ENCODE results near the gene LIN9.
A peak's percentile ranks its signal among the peaks of the same experiment; 100 is the strongest.
"Not testable (repeated sequence)": the region's sequence is repeated elsewhere in the genome, so short reads cannot be mapped to it uniquely, and the experiment has no call there.

Gene LIN9

GRCh38 chr1:226308723-226309397, at the start of gene LIN9:
Gene LIN9, minus strand, starts transcription at chr1:226309164. Its CDS starts 25 bp downstream, at chr1:226309139.
- peak; percentile 86 to 89 for DNase-seq (ENCODE audit: low read depth in 2 of 2)

- no peak for DNase-seq (ENCODE audit: low read depth in 2 of 2)
Measured at GRCh38 chr1:226357416-226357815, 48.5 kb upstream of the LIN9 start.

- no peak for DNase-seq (ENCODE audit: low read depth in 2 of 2)
Measured at GRCh38 chr1:226355669-226356551, 46.9 kb upstream of the LIN9 start.

- no peak for DNase-seq (ENCODE audit: low read depth in 2 of 2)
Measured at GRCh38 chr1:226355016-226355415, 46.1 kb upstream of the LIN9 start.

GRCh38 chr1:226353698-226354525, 44.9 kb upstream of the LIN9 start:
- no peak for DNase-seq (ENCODE audit: low read depth in 2 of 2)

- DNase-seq (ENCODE audit: low read depth in 2 of 2), result no peak
Measured at GRCh38 chr1:226351709-226352108, 42.7 kb upstream of the LIN9 start.

- no peak for DNase-seq (ENCODE audit: low read depth in 2 of 2)
Measured at GRCh38 chr1:226350519-226350865, 41.5 kb upstream of the LIN9 start.

- no peak for DNase-seq (ENCODE audit: low read depth in 2 of 2)
Measured at GRCh38 chr1:226349801-226350518, 41.0 kb upstream of the LIN9 start.

GRCh38 chr1:226349081-226349480, 40.1 kb upstream of the LIN9 start:
- DNase-seq (ENCODE audit: low read depth in 2 of 2), result no peak

GRCh38 chr1:226344441-226345259, 35.7 kb upstream of the LIN9 start:
- no peak for DNase-seq (ENCODE audit: low read depth in 2 of 2)

- no peak for DNase-seq (ENCODE audit: low read depth in 2 of 2)
Measured at GRCh38 chr1:226342656-226343055, 33.7 kb upstream of the LIN9 start.

GRCh38 chr1:226340111-226340510, 31.1 kb upstream of the LIN9 start:
- DNase-seq (ENCODE audit: low read depth in 2 of 2), result not testable (repeated sequence)

- DNase-seq (ENCODE audit: low read depth in 2 of 2), result no peak
Measured at GRCh38 chr1:226337276-226337875, 28.4 kb upstream of the LIN9 start.

GRCh38 chr1:226335661-226336060, 26.7 kb upstream of the LIN9 start:
- DNase-seq (ENCODE audit: low read depth in 2 of 2), result no peak

- no peak for DNase-seq (ENCODE audit: low read depth in 2 of 2)
Measured at GRCh38 chr1:226332947-226333346, 24.0 kb upstream of the LIN9 start.

- DNase-seq (ENCODE audit: low read depth in 2 of 2), result no peak
Measured at GRCh38 chr1:226329237-226329636, 20.3 kb upstream of the LIN9 start.

GRCh38 chr1:226327761-226328162, 18.8 kb upstream of the LIN9 start:
- no peak for DNase-seq (ENCODE audit: low read depth in 2 of 2)

GRCh38 chr1:226325178-226325577, 16.2 kb upstream of the LIN9 start:
- no peak for DNase-seq (ENCODE audit: low read depth in 2 of 2)

GRCh38 chr1:226324479-226324878, 15.5 kb upstream of the LIN9 start:
- DNase-seq (ENCODE audit: low read depth in 2 of 2), result no peak

- DNase-seq (ENCODE audit: low read depth in 2 of 2), result no peak
Measured at GRCh38 chr1:226322986-226323385, 14.0 kb upstream of the LIN9 start.

All from stimulated activated CD8-positive, alpha-beta memory T cell treated with anti-CD3 and anti-CD28 coated beads, Interleukin-7, amount 100 ng/mL, for 1 hour (primary cell).